ENCODE results near the gene APBA2. TPM values are rescaled to one million over a fixed set of nuclear protein-coding genes. Genes with fewer than 3 reads are reported as not detected.

APBA2 gene
- total RNA-seq, 1 donor: 4.7 TPM

- H3K4me3 ChIP-seq (ENCODE audit: low read depth, low read length): no peak overlapping the region
- DNase-seq (ENCODE audit: low read depth): no peak
- no peak for TF ChIP-seq CTCF (IDR thresholded peaks at IDR 0.05; ENCODE audit: insufficient read depth, low read depth, low read length)
These were observed 83.8 kb downstream of the APBA2 start for GRCh38 chr15:28969511-28970085.

GRCh38 chr15:28974142-28974541 lies 88.4 kb downstream of the APBA2 start:
- H3K4me3 ChIP-seq (ENCODE audit: low read depth, low read length): no peak overlapping the region
- DNase-seq (ENCODE audit: low read depth): no peak
- TF ChIP-seq CTCF (IDR thresholded peaks at IDR 0.05; ENCODE audit: insufficient read depth, low read depth, low read length): no peak

- TF ChIP-seq CTCF (IDR thresholded peaks at IDR 0.05; ENCODE audit: insufficient read depth, low read depth, low read length): peak; percentile 89
- no peak overlapping the region for H3K4me3 ChIP-seq (ENCODE audit: low read depth, low read length)
- DNase-seq (ENCODE audit: low read depth): peak; percentile 71
These were observed 90.0 kb downstream of the APBA2 start for GRCh38 chr15:28975766-28976179.

GRCh38 chr15:28977377-28978010 lies 91.7 kb downstream of the APBA2 start:
- TF ChIP-seq CTCF (IDR thresholded peaks at IDR 0.05; ENCODE audit: insufficient read depth, low read depth, low read length): no peak
- H3K4me3 ChIP-seq (ENCODE audit: low read depth, low read length): no peak overlapping the region
- peak; percentile 96 for DNase-seq (ENCODE audit: low read depth)

GRCh38 chr15:28978011-28978378 lies 92.2 kb downstream of the APBA2 start:
- no peak for DNase-seq (ENCODE audit: low read depth)
- no peak overlapping the region for H3K4me3 ChIP-seq (ENCODE audit: low read depth, low read length)
- TF ChIP-seq CTCF (IDR thresholded peaks at IDR 0.05; ENCODE audit: insufficient read depth, low read depth, low read length): no peak

GRCh38 chr15:28978661-28979060 lies 92.9 kb downstream of the APBA2 start:
- no peak for DNase-seq (ENCODE audit: low read depth)
- H3K4me3 ChIP-seq (ENCODE audit: low read depth, low read length): no peak overlapping the region
- no peak for TF ChIP-seq CTCF (IDR thresholded peaks at IDR 0.05; ENCODE audit: insufficient read depth, low read depth, low read length)
